Neutrophil (primary cell): ENCODE results near the gene GAS7.

Experiments
- H3K27ac ChIP-seq: fragments of 200-600 bp; sonication (generic); 2 replicates; pipeline ENCODE4 v1.5.1; 2016; ENCODE audit warnings: mild to moderate bottlenecking, moderate library complexity
- H3K27me3 ChIP-seq: fragments of 200-600 bp; sonication (generic); 2 replicates; pipeline ENCODE4 v1.6.0; 2016; ENCODE audit warnings: mild to moderate bottlenecking
- H3K36me3 ChIP-seq: fragments of 200-600 bp; sonication (generic); 2 replicates; pipeline ENCODE4 v1.5.1; 2017
- H3K4me1 ChIP-seq, 2 experiments: fragments of 200-600 bp in 1 of 2; sonication (generic) in 1 of 2; 1 replicate in 1 of 2; 2 replicates in 1 of 2; pipeline versions ENCODE4 v1.5.1 to v1.6.1; 2013 to 2016; ENCODE audit warnings: low read depth in 1 of 2, low read length in 1 of 2, mild to moderate bottlenecking in 1 of 2, moderate library complexity in 1 of 2; ENCODE audit not compliant: control insufficient read depth in 1 of 2, insufficient read depth in 1 of 2
- H3K4me3 ChIP-seq, 2 experiments: fragments of 200-600 bp in 1 of 2; sonication (generic) in 1 of 2; 1 replicate in 1 of 2; 2 replicates in 1 of 2; pipeline ENCODE4 v1.5.1; 2013 to 2016; ENCODE audit warnings: low read depth in 1 of 2, low read length in 1 of 2, mild to moderate bottlenecking in 1 of 2, moderate library complexity in 1 of 2
- H3K9me3 ChIP-seq: fragments of 200-600 bp; sonication (generic); 2 replicates; pipeline ENCODE4 v1.5.1; 2016
- TF ChIP-seq, protein P1 (sequence below): fragments of 200-600 bp; sonication (generic); IDR thresholded peaks from 2 replicates; pipeline ENCODE4 v1.5.1; 2016; ENCODE audit warnings: antibody characterized with exemption

The GAS7 gene

GRCh38 chr17:10109146-10109545 is 89.3 kb downstream of the GAS7 start:
- Histone ChIP-seq H3K27me3 (no peaks in the 10 kb centered on the region), H3K36me3 (no peaks in the 10 kb centered on the region), H3K27ac (no peak overlapping the region), H3K4me1 (peaks cover 43 to 53% of the 10 kb centered on the region in 2 experiments), H3K9me3 (no peaks in the 10 kb centered on the region), H3K4me3 (no peak overlapping the region)
- TF ChIP-seq, protein P1, sequence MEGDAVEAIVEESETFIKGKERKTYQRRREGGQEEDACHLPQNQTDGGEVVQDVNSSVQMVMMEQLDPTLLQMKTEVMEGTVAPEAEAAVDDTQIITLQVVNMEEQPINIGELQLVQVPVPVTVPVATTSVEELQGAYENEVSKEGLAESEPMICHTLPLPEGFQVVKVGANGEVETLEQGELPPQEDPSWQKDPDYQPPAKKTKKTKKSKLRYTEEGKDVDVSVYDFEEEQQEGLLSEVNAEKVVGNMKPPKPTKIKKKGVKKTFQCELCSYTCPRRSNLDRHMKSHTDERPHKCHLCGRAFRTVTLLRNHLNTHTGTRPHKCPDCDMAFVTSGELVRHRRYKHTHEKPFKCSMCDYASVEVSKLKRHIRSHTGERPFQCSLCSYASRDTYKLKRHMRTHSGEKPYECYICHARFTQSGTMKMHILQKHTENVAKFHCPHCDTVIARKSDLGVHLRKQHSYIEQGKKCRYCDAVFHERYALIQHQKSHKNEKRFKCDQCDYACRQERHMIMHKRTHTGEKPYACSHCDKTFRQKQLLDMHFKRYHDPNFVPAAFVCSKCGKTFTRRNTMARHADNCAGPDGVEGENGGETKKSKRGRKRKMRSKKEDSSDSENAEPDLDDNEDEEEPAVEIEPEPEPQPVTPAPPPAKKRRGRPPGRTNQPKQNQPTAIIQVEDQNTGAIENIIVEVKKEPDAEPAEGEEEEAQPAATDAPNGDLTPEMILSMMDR = no peak

DNA sequence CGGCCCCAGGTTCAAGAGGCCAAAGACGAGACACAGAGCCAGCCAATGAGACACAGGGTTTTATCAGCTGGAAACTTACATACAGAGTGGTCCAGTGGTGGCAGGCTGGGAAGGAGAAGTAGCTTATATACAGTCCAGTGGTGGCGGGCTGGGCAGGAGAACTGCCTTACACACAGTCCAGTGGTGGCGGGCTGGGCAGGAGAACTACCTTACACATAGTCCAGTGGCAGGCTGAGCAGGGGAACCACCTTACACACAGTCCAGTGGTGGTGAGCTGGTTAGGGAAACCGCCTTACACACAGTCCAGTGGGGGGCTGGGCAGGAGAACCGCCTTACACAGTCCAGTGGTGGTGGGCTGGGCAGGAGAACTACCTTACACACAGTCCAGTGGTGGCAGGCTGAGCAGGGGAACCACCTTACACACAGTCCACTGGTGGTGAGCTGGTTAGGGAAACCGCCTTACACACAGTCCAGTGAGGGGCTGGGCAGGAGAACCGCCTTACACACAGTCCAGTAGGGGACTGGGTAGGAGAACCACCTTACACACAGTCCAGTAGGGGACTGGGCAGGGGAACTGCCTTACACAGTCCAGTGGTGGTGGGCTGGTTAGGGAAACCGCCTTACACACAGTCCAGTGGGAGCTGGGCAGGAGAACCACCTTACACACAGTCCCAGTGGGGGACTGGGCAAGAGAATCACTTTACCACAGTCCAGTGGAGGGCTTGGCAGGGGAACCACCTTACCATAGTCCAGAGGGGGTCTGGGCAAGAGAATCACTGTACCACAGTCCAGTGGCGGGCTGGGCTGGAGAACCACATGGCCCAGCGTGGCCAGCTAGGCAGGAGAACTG is 90.9 kb downstream of the GAS7 start:
- no peaks in the 10 kb centered on the region for H3K36me3 ChIP-seq
- no peaks in the 10 kb centered on the region for H3K9me3 ChIP-seq
- peak overlapping the region; percentile 93 for H3K27ac ChIP-seq
- H3K4me1 ChIP-seq = peaks cover 36 to 40% of the 10 kb centered on the region in 2 experiments
- TF ChIP-seq, protein P1 = no peak
- H3K4me3 ChIP-seq = peak overlapping the region; percentile 28 to 35
- no peaks in the 10 kb centered on the region for H3K27me3 ChIP-seq

DNA sequence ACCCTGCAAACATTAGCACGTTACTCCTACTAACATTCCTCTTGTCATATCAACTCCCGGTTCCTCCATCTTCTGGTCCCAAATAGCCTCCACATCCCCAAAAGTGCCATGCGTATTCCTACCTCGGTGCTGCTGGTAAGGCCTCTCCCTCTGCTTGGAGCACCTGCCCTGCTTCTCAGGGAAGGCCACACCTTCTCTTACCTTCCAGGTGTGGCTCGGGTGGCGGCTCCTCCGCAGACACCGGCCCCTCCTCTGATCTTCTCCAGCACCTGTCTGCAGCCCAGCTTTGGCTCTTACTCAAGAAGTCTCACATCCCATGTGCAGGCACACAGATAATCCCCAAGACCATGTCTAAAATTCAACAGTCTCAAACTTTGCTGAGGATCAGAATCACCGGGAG is 92.3 kb downstream of the GAS7 start:
- Histone ChIP-seq H3K9me3 (no peaks in the 10 kb centered on the region), H3K4me1 (peaks cover 36 to 40% of the 10 kb centered on the region in 2 experiments), H3K27ac (peak overlapping the region; percentile 93), H3K4me3 (no peak overlapping the region), H3K36me3 (no peaks in the 10 kb centered on the region), H3K27me3 (no peaks in the 10 kb centered on the region)
- TF ChIP-seq, protein P1 = no peak

- peaks cover 36 to 40% of the 10 kb centered on the region in 2 experiments for H3K4me1 ChIP-seq
- H3K36me3 ChIP-seq = no peaks in the 10 kb centered on the region
- H3K9me3 ChIP-seq = no peaks in the 10 kb centered on the region
- peak overlapping the region; percentile 93 for H3K27ac ChIP-seq
- no peaks in the 10 kb centered on the region for H3K27me3 ChIP-seq
- TF ChIP-seq, protein P1 = no peak
- H3K4me3 ChIP-seq = no peak overlapping the region
Measured at GRCh38 chr17:10105513-10106001, 92.8 kb downstream of the GAS7 start.

- Histone ChIP-seq H3K27ac (no peak overlapping the region), H3K36me3 (no peaks in the 10 kb centered on the region), H3K9me3 (no peaks in the 10 kb centered on the region), H3K4me1 (peaks cover 36 to 40% of the 10 kb centered on the region in 2 experiments), H3K27me3 (no peaks in the 10 kb centered on the region), H3K4me3 (no peak overlapping the region)
- TF ChIP-seq, protein P1 = no peak
Measured at GRCh38 chr17:10103712-10104111, 94.7 kb downstream of the GAS7 start.
